Loucy (cell line): ENCODE data around the gene MAT2B.

Source experiments
- H2AFZ ChIP-seq: fragments of 200-600 bp; sonication (generic); 2 replicates; pipeline ENCODE4 v1.6.0; 2016; ENCODE audit warnings: antibody characterized with exemption, mild to moderate bottlenecking, low read length, moderate library complexity
- H3F3A ChIP-seq: fragments of 200-600 bp; 2 replicates; pipeline ENCODE4 v1.6.0; 2016; ENCODE audit warnings: antibody characterized with exemption, low read depth, mild to moderate bottlenecking
- H3K27me3 ChIP-seq: fragments of 200-600 bp; sonication (generic); 2 replicates; pipeline ENCODE4 v1.6.1; 2014; ENCODE audit warnings: low read length, mild to moderate bottlenecking; ENCODE audit not compliant: insufficient read depth, poor library complexity, severe bottlenecking
- H3K36me3 ChIP-seq: fragments of 200-600 bp; sonication (generic); 2 replicates; pipeline ENCODE4 v1.6.1; 2016; ENCODE audit warnings: low read length; ENCODE audit not compliant: insufficient read depth
- H3K4me1 ChIP-seq: fragments of 200-600 bp; sonication (generic); 2 replicates; pipeline ENCODE4 v1.5.1; 2014; ENCODE audit warnings: low read length, mild to moderate bottlenecking; ENCODE audit not compliant: insufficient read depth, poor library complexity, severe bottlenecking
- H3K4me2 ChIP-seq: fragments of 200-600 bp; sonication (generic); 2 replicates; pipeline ENCODE4 v1.6.0; 2014; ENCODE audit warnings: antibody characterized with exemption, low read length, low read depth, mild to moderate bottlenecking; ENCODE audit not compliant: poor library complexity, severe bottlenecking
- H3K4me3 ChIP-seq: fragments of 200-600 bp; sonication (generic); 2 replicates; pipeline ENCODE4 v1.5.1; 2014; ENCODE audit warnings: low read length, mild to moderate bottlenecking, mixed read lengths; ENCODE audit not compliant: poor library complexity, severe bottlenecking
- H3K79me2 ChIP-seq: fragments of 200-600 bp; sonication (generic); 2 replicates; pipeline ENCODE4 v1.6.1; 2014; ENCODE audit warnings: low read length; ENCODE audit not compliant: insufficient read depth
- H3K9ac ChIP-seq: fragments of 200-600 bp; sonication (generic); 2 replicates; pipeline ENCODE4 v1.6.0; 2014; ENCODE audit warnings: mild to moderate bottlenecking, low read depth, low read length, moderate library complexity; ENCODE audit not compliant: poor library complexity, severe bottlenecking
- H3K9me2 ChIP-seq: fragments of 200-600 bp; sonication (generic); replicated peaks from 2 replicates; pipeline ENCODE4 v1.6.1; 2016; ENCODE audit warnings: low read depth, low read length, mixed read lengths
- H3K9me3 ChIP-seq: fragments of 200-600 bp; sonication (generic); 2 replicates; pipeline ENCODE4 v1.6.1; 2014; ENCODE audit warnings: mild to moderate bottlenecking, antibody characterized with exemption, low read length, low read depth; ENCODE audit not compliant: insufficient read depth
- H4K20me1 ChIP-seq: fragments of 200-600 bp; sonication (generic); 2 replicates; pipeline ENCODE4 v1.6.0; 2014; ENCODE audit warnings: antibody characterized with exemption, low read length, mild to moderate bottlenecking; ENCODE audit not compliant: insufficient read depth, poor library complexity, severe bottlenecking
- EZH2phosphoT487 ChIP-seq: fragments of 200-600 bp; IDR thresholded peaks from 2 replicates; pipeline ENCODE4 v1.6.1; 2018; ENCODE audit warnings: antibody characterized with exemption, mild to moderate bottlenecking, moderate library complexity, borderline replicate concordance
- TF ChIP-seq, protein P1 (sequence below): fragments of 200-600 bp; sonication (generic); conservative IDR thresholded peaks from 2 replicates; pipeline ENCODE4 v1.5.1; 2014; ENCODE audit warnings: mild to moderate bottlenecking, antibody characterized with exemption, low read length

Gene MAT2B

DNA sequence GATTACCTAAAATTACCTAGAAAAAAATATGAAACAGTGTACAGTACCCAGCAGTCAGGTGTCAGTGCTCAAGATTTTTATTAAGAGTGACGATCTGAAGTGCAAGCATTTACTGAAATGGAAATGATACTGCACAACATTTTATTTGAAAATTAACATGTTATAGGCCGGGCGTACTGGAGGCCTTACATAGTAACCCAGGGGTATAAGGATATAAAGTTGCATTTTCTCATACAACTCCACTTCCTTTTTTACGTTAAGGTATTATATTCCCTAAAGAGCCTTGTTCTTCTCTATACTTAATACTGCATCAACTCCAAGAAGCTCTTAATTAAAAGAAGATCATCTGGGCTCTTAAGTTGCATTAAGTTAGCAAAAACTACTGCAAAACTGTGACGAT, 3.3 kb downstream of the MAT2B start:
- Histone ChIP-seq H3K36me3 (peaks cover 21% of the 10 kb centered on the region; the same call in 1 of the 2 replicates), H3K4me3 (peak overlapping the region; percentile 56), H3K9me3 (no peaks in the 10 kb centered on the region), H3K9me2 (no peaks in the 10 kb centered on the region), H3K27me3 (no peaks in the 10 kb centered on the region), H3K9ac (no peak overlapping the region), H4K20me1 (peaks cover 45% of the 10 kb centered on the region), H3K4me2 (peak overlapping the region; percentile 86), H3K79me2 (peaks cover 81% of the 10 kb centered on the region), H3K4me1 (peaks cover 13% of the 10 kb centered on the region), H2AFZ (no peak overlapping the region), H3F3A (no peaks in the 10 kb centered on the region)
- TF ChIP-seq, protein P1, sequence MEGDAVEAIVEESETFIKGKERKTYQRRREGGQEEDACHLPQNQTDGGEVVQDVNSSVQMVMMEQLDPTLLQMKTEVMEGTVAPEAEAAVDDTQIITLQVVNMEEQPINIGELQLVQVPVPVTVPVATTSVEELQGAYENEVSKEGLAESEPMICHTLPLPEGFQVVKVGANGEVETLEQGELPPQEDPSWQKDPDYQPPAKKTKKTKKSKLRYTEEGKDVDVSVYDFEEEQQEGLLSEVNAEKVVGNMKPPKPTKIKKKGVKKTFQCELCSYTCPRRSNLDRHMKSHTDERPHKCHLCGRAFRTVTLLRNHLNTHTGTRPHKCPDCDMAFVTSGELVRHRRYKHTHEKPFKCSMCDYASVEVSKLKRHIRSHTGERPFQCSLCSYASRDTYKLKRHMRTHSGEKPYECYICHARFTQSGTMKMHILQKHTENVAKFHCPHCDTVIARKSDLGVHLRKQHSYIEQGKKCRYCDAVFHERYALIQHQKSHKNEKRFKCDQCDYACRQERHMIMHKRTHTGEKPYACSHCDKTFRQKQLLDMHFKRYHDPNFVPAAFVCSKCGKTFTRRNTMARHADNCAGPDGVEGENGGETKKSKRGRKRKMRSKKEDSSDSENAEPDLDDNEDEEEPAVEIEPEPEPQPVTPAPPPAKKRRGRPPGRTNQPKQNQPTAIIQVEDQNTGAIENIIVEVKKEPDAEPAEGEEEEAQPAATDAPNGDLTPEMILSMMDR, result no peak
- TF ChIP-seq EZH2phosphoT487, result no peak

DNA sequence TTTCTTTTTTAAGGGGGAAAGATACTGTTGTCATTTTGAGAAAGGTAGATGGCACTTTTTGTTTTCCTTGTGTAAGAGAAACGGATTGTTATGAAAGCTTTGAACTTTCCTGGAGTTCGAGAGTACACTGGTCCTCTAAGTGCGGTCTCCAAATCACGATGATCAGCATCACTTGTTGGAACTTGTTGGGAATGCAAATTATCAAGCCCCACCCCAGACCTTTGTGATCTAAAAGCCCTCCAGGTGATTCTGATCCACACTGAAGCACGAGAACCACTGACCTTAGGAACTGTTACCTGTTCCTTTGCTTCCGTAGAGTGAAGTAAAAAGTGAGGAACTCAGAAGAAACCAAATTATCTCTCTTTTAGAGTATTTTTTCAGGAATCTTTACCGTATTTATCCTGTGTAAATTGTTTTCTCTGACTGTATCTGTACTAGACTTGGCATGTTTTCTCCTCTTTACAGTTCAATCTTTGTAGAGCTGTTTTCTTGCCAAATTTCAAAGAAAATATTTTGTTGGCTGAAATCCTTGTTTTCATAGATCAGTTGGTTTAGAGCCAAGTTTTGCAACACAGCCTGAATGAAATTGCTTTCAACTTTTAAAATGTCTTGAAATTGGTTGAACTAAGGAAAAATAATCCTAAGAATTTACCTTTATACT, 4.0 kb downstream of the MAT2B start:
- Histone ChIP-seq H3K9me2 (no peaks in the 10 kb centered on the region), H3K36me3 (peaks cover 23% of the 10 kb centered on the region; the same call in 1 of the 2 replicates), H2AFZ (no peak overlapping the region), H3K9ac (no peak overlapping the region), H4K20me1 (peaks cover 45% of the 10 kb centered on the region), H3K4me2 (peak overlapping the region; percentile 86), H3K27me3 (no peaks in the 10 kb centered on the region), H3K79me2 (peaks cover 75% of the 10 kb centered on the region), H3F3A (no peaks in the 10 kb centered on the region), H3K4me3 (peak overlapping the region; percentile 56), H3K4me1 (peaks cover 13% of the 10 kb centered on the region), H3K9me3 (no peaks in the 10 kb centered on the region)
- TF ChIP-seq, protein P1, result no peak
- TF ChIP-seq EZH2phosphoT487, result no peak

DNA sequence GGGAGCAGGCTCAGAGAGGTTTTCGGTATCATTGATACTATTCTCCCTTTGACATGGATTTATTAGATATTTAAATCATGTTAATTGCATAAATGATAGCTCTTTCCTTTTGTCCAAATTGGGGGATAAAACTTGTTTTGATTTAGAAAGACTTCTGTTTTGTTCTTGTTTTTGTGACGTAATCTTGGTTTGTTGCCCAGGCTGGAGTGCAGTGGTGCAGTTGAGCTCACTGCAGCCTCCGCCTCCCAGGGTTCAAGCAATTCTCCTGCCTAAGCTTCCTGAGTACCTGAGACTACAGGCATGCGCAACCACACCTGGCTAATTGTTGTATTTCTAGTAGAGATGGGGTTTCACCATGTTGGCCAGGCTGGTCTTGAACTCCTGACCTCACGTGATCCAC, 7.1 kb downstream of the MAT2B start:
- Histone ChIP-seq H3K9ac (no peak overlapping the region), H3K9me2 (no peaks in the 10 kb centered on the region), H3K4me3 (no peak overlapping the region), H3K36me3 (peaks cover 49% of the 10 kb centered on the region; the same call in 1 of the 2 replicates), H4K20me1 (peaks cover 27% of the 10 kb centered on the region), H3K9me3 (no peaks in the 10 kb centered on the region), H3K79me2 (peaks cover 51% of the 10 kb centered on the region), H3K4me1 (peaks cover 8% of the 10 kb centered on the region), H2AFZ (no peak overlapping the region), H3F3A (no peaks in the 10 kb centered on the region), H3K4me2 (peak overlapping the region; percentile 37), H3K27me3 (no peaks in the 10 kb centered on the region)
- TF ChIP-seq EZH2phosphoT487, result no peak
- TF ChIP-seq, protein P1, result no peak
